H1 (cell line): ENCODE results near the gene WNK4. TPM values are rescaled to one million over a fixed set of nuclear protein-coding genes. Genes with fewer than 3 reads are reported as not detected.
A peak's percentile ranks its signal among the peaks of the same experiment; 100 is the strongest.

Experiments
- CTCF ChIA-PET: fragments of 300-600 bp; sonication (Branson Sonifier 250); formaldehyde crosslinking; loops from one replicate; lab custom pipeline; 2021; ENCODE audit not compliant: partially characterized antibody; lab: Charles Lee
- POLR2A ChIA-PET: fragments of 300-600 bp; sonication (Branson Sonifier 250); formaldehyde crosslinking; loops from one replicate; lab custom pipeline; 2021; ENCODE audit warnings: inconsistent platforms; ENCODE audit not compliant: partially characterized antibody; lab: Charles Lee
- DNase-seq, 2 experiments: peaks; one replicate each; pipeline versions ENCODE4 v3.0.0 to v3.0.0-alpha.2; 2010 to 2022; ENCODE audit warnings: low spot score in 2 of 2, low read depth in 1 of 2, mixed read lengths in 1 of 2
- FAIRE-seq: peaks from 2 replicates; lab custom pipeline; 2011; peaks lifted over from hg19 to GRCh38; lab: Jason Lieb, UNC
- H2AFZ ChIP-seq: 2 replicates; pipeline ENCODE4 v1.8.1; 2012; ENCODE audit warnings: low read length, inconsistent platforms
- H2AK5ac ChIP-seq: 2 replicates; pipeline ENCODE4 v1.6.1; 2013; ENCODE audit warnings: low read depth, low read length
- H2BK120ac ChIP-seq: replicated peaks from 2 replicates; pipeline ENCODE3; 2013; ENCODE audit warnings: low read depth, low read length, inconsistent platforms
- H2BK12ac ChIP-seq: 2 replicates; pipeline ENCODE4 v1.6.1; 2013; ENCODE audit warnings: low read depth, low read length
- H2BK15ac ChIP-seq: 2 replicates; pipeline ENCODE4 v1.6.1; 2013; ENCODE audit warnings: low read length
- H2BK20ac ChIP-seq: 2 replicates; pipeline ENCODE4 v1.6.1; 2013; ENCODE audit warnings: low read length
- H2BK5ac ChIP-seq: 2 replicates; pipeline ENCODE4 v1.6.1; 2013; ENCODE audit warnings: low read depth, low read length
- H3K14ac ChIP-seq: 2 replicates; pipeline ENCODE4 v1.6.1; 2013; ENCODE audit warnings: inconsistent platforms; ENCODE audit not compliant: insufficient read length
- H3K18ac ChIP-seq: 2 replicates; pipeline ENCODE4 v1.6.1; 2013; ENCODE audit warnings: low read length; ENCODE audit errors: extremely low read depth
- H3K23ac ChIP-seq: 2 replicates; pipeline ENCODE4 v1.6.1; 2013; ENCODE audit warnings: inconsistent platforms; ENCODE audit not compliant: insufficient read length
- H3K23me2 ChIP-seq: 2 replicates; pipeline ENCODE4 v1.6.1; 2013; ENCODE audit warnings: low read depth, low read length
- H3K27ac ChIP-seq: 2 replicates; pipeline ENCODE4 v1.6.1; 2011; ENCODE audit warnings: low read depth, low read length, inconsistent platforms
- H3K27me3 ChIP-seq, 4 experiments: replicated peaks in 1 of 4; 1 replicate in 1 of 4; 2 replicates in 3 of 4; pipeline versions ENCODE4 v1.6.1 to v1.8.1; 2011 to 2013; ENCODE audit warnings: low read length in 3 of 4, mild to moderate bottlenecking in 3 of 4, inconsistent platforms in 2 of 4, mixed read lengths in 2 of 4, moderate library complexity in 1 of 4; ENCODE audit not compliant: control insufficient read depth in 3 of 4, insufficient read depth in 3 of 4; ENCODE audit errors: extremely low read depth in 1 of 4
- H3K36me3 ChIP-seq, 4 experiments: 2 replicates each; pipeline versions ENCODE4 v1.6.1 to v1.8.1; 2011 to 2013; ENCODE audit warnings: mild to moderate bottlenecking in 4 of 4, low read length in 3 of 4, moderate library complexity in 2 of 4, control low read depth in 1 of 4, inconsistent platforms in 1 of 4; ENCODE audit not compliant: insufficient read depth in 4 of 4, control insufficient read depth in 2 of 4
- H3K4ac ChIP-seq: replicated peaks from 2 replicates; pipeline ENCODE3; 2013; ENCODE audit warnings: low read length, low read depth, mixed read lengths, inconsistent platforms; ENCODE audit not compliant: insufficient read length
- H3K4me1 ChIP-seq, 4 experiments: replicated peaks in 1 of 4; 1 replicate in 1 of 4; 2 replicates in 3 of 4; pipeline versions ENCODE4 v1.6.1 to v1.8.1; 2011 to 2013; ENCODE audit warnings: low read length in 3 of 4, inconsistent platforms in 2 of 4, mixed read lengths in 1 of 4; ENCODE audit not compliant: insufficient read depth in 4 of 4, control insufficient read depth in 3 of 4
- H3K4me2 ChIP-seq, 2 experiments: 2 replicates each; pipeline versions ENCODE4 v1.6.1 to v1.8.1; 2011 to 2013; ENCODE audit warnings: low read depth in 2 of 2, low read length in 2 of 2, control low read depth in 1 of 2, inconsistent platforms in 1 of 2, mild to moderate bottlenecking in 1 of 2; ENCODE audit not compliant: insufficient read depth in 1 of 2
- H3K4me3 ChIP-seq, 4 experiments: fragments of 200-600, 300-600 bp in 1 of 4; sonication (generic), shearing (Covaris generic), sonication (Bioruptor Twin) in 1 of 4; 2 replicates each; pipeline versions ENCODE4 v1.5.1 to v1.8.1; 2011 to 2016; ENCODE audit warnings: low read length in 4 of 4, low read depth in 3 of 4, control low read depth in 2 of 4, inconsistent platforms in 2 of 4, mild to moderate bottlenecking in 2 of 4, mixed read lengths in 1 of 4, moderate library complexity in 1 of 4; ENCODE audit not compliant: insufficient read depth in 2 of 4; ENCODE audit errors: extremely low read depth in 1 of 4
- H3K56ac ChIP-seq: replicated peaks from 2 replicates; pipeline ENCODE3; 2013; ENCODE audit warnings: low read depth, mild to moderate bottlenecking, mixed read lengths, low read length, inconsistent platforms; ENCODE audit not compliant: insufficient read length
- H3K79me1 ChIP-seq: 2 replicates; pipeline ENCODE4 v1.6.1; 2013; ENCODE audit warnings: low read depth, low read length, control low read depth
- H3K79me2 ChIP-seq, 2 experiments: 2 replicates each; pipeline versions ENCODE4 v1.6.1 to v1.8.1; 2012 to 2013; ENCODE audit warnings: low read length in 2 of 2, mild to moderate bottlenecking in 2 of 2, inconsistent platforms in 1 of 2; ENCODE audit not compliant: insufficient read depth in 2 of 2, control insufficient read depth in 1 of 2
- H3K9ac ChIP-seq, 4 experiments: replicated peaks in 1 of 4; 1 replicate in 1 of 4; 2 replicates in 3 of 4; pipeline versions ENCODE4 v1.6.1 to v1.8.1; 2011 to 2013; ENCODE audit warnings: low read depth in 3 of 4, low read length in 3 of 4, control low read depth in 2 of 4, mild to moderate bottlenecking in 2 of 4, moderate library complexity in 2 of 4, inconsistent platforms in 1 of 4; ENCODE audit errors: extremely low read depth in 1 of 4
- H3K9me3 ChIP-seq, 2 experiments: 2 replicates each; pipeline versions ENCODE4 v1.6.1 to v1.8.1; 2012 to 2013; ENCODE audit warnings: mild to moderate bottlenecking in 2 of 2, moderate library complexity in 2 of 2, control low read depth in 1 of 2, inconsistent platforms in 1 of 2, low read depth in 1 of 2, low read length in 1 of 2, mixed read lengths in 1 of 2; ENCODE audit not compliant: insufficient read depth in 2 of 2
- H4K20me1 ChIP-seq, 2 experiments: replicated peaks in 1 of 2; 2 replicates each; pipeline versions ENCODE3 to v1.8.1; 2011 to 2013; ENCODE audit warnings: inconsistent platforms in 2 of 2, low read length in 2 of 2, mild to moderate bottlenecking in 1 of 2; ENCODE audit not compliant: insufficient read depth in 2 of 2, control insufficient read depth in 1 of 2
- H4K5ac ChIP-seq: 2 replicates; pipeline ENCODE4 v1.6.1; 2013; ENCODE audit warnings: low read length, low read depth, mixed read lengths, inconsistent platforms; ENCODE audit not compliant: insufficient read length
- H4K8ac ChIP-seq: 2 replicates; pipeline ENCODE4 v1.8.0; 2013; ENCODE audit warnings: mild to moderate bottlenecking, moderate library complexity, low read length, inconsistent platforms; ENCODE audit not compliant: insufficient read depth; ENCODE audit errors: extremely low read depth
- H4K91ac ChIP-seq: replicated peaks from 2 replicates; pipeline ENCODE3; 2013; ENCODE audit warnings: low read length, mixed read lengths, inconsistent platforms; ENCODE audit not compliant: insufficient read length
- ATF2 ChIP-seq: IDR thresholded peaks from 2 replicates; pipeline ENCODE4 v1.6.1; 2012; ENCODE audit warnings: low read length, inconsistent platforms
- CBX5 ChIP-seq: fragments of 300-800, 300-1000 bp; sonication (generic); IDR thresholded peaks from 2 replicates; pipeline ENCODE4 v1.7.1; 2016; ENCODE audit warnings: antibody characterized with exemption, low read length, low read depth
- POLR2A ChIP-seq, 2 experiments: IDR thresholded peaks; 1 replicate in 1 of 2; 2 replicates in 1 of 2; pipeline ENCODE4 v1.6.1; 2011; ENCODE audit warnings: low read depth in 2 of 2, low read length in 2 of 2, mild to moderate bottlenecking in 2 of 2; ENCODE audit errors: control extremely low read depth in 1 of 2
- WGBS, 2 experiments: shearing (Covaris generic) in 1 of 2; methylation state at CpG; one replicate each; pipeline versions ENCODE4 v1.1.6 to v1.1.7; 2013 to 2015; ENCODE audit warnings: low lambda C conversion rate in 2 of 2, mixed read lengths in 2 of 2, inconsistent platforms in 1 of 2, low coverage in 1 of 2, missing lambda C conversion rate in 1 of 2; ENCODE audit not compliant: insufficient replicate concordance in 2 of 2, insufficient coverage in 1 of 2, insufficient read length in 1 of 2; ENCODE audit errors: extremely low coverage in 1 of 2, missing lambda C conversion rate in 1 of 2; 5-methylcytosine and 5-hydroxymethylcytosine counted together
- polyA plus RNA-seq, 7 experiments: library from polyadenylated mRNA; depleted of rRNA in 3 of 7; stranded (reverse) in 5 of 7; unstranded in 2 of 7; fragments of >200 nt in 5 of 7; fragments of 200-250 nt in 2 of 7; gene quantifications; 1 replicate in 5 of 7; 2 replicates in 1 of 7; 4 replicates in 1 of 7; pipeline versions ENCODE4 v1.2.1 to v1.2.3, GENCODE V29; 2011 to 2013; ENCODE audit warnings: missing spikeins in 2 of 7, mixed read lengths in 2 of 7
- total RNA-seq: library from RNA; stranded (reverse); fragmentation: NEBNext Ultra II Directional; extraction: Animal tissue kit (Norgen Biotek cat#: 25700); gene quantifications from 2 replicates; pipeline ENCODE4 v1.2.1, GENCODE V29; 2021

Gene WNK4
- total and polyA plus RNA-seq, 2 of the 8 experiments (the other 6 are each of a cell fraction or from before 2014, with no cell fraction given): 0.21 to 1.7 TPM

GRCh38 chr17:42774066-42774745, 6.2 kb upstream of the WNK4 start:
- Histone ChIP-seq H3K56ac (no peak overlapping the region), H2AFZ (no peak overlapping the region), H3K79me2 (no peaks in the 10 kb centered on the region), H3K4me2 (peak overlapping the region; percentile 68 to 94), H3K9ac (peak overlapping the region; percentile 63 to 92 (median 78); a peak in 5 of 7 replicates), H3K27ac (no peak overlapping the region), H3K4ac (no peak overlapping the region), H2BK12ac (no peak overlapping the region), H3K4me1 (no peaks in the 10 kb centered on the region), H3K9me3 (no peaks in the 10 kb centered on the region), H2BK20ac (no peak overlapping the region), H4K91ac (no peak overlapping the region), H2BK5ac (no peak overlapping the region), H3K23me2 (peaks cover 5% of the 10 kb centered on the region; the same call in 1 of the 2 replicates), H4K20me1 (no peaks in the 10 kb centered on the region), H3K79me1 (0 out of 2 replicates have a peak, but pooled peaks cover 4% of the 10 kb centered on the region), H3K36me3 (peaks cover 5 to 20% (median 13%) of the 10 kb centered on the region in 4 experiments; a peak in 5 of 8 replicates), H3K27me3 (no peaks in the 10 kb centered on the region; a peak in 1 of 7 replicates), H2BK15ac (no peak overlapping the region), H4K5ac (no peak overlapping the region), H3K18ac (no peak overlapping the region), H3K14ac (no peak overlapping the region), H4K8ac (no peak overlapping the region), H2BK120ac (no peak overlapping the region), H3K4me3 (peak overlapping the region; percentile 80 to 94 (median 84); a peak in 7 of 8 replicates), H2AK5ac (no peak overlapping the region), H3K23ac (no peak overlapping the region)
- ChIA-PET CTCF (interaction anchor here (0.5 to 3.5 kb wide), 9 partner anchors 12 to 379 kb away, joined by 3 to 30 read pairs (median 3); partner anchors contain the start of gene RAMP2), POLR2A (interaction anchor here (0.5 to 2.4 kb wide), 13 partner anchors 8 to 155 kb away, joined by 3 to 15 read pairs (median 3); partner anchors contain the start of genes BECN1, CNTD1 and COA3)
- FAIRE-seq (no peak), DNase-seq (no peak)
- 78% methylated on average over 3 of the region's 3 CpGs; no CpG with 5 or more reads in 1 of the 2 experiments for WGBS, 2 experiments
- TF ChIP-seq POLR2A (IDR thresholded peaks at IDR 0.05; ENCODE audit: control extremely low read depth in 1 of 2, low read depth in 2 of 2, low read length in 2 of 2) (no peak), ATF2 (no peak), CBX5 (no peak)
